ENCODE measurements around the gene YRDC.

The YRDC gene

GRCh38 chr1:37761416-37762095, 46.5 kb downstream of the YRDC start:
- DNase-seq (ENCODE audit: low read depth) = no peak
- no peak overlapping the region for H3K4me3 ChIP-seq (replicated peaks; ENCODE audit: low read depth, low read length)
- TF ChIP-seq CTCF (IDR thresholded peaks at IDR 0.05; ENCODE audit: low read length, missing control alignments) = no peak

- no peak for DNase-seq (ENCODE audit: low read depth)
- TF ChIP-seq CTCF (IDR thresholded peaks at IDR 0.05; ENCODE audit: low read length, missing control alignments) = no peak
- no peak overlapping the region for H3K4me3 ChIP-seq (replicated peaks; ENCODE audit: low read depth, low read length)
Measured at GRCh38 chr1:37759451-37759850, 48.6 kb downstream of the YRDC start.

- DNase-seq (ENCODE audit: low read depth) = no peak
- H3K4me3 ChIP-seq (replicated peaks; ENCODE audit: low read depth, low read length) = no peak overlapping the region
- TF ChIP-seq CTCF (IDR thresholded peaks at IDR 0.05; ENCODE audit: low read length, missing control alignments) = no peak
Measured at GRCh38 chr1:37755951-37756560, 52.0 kb downstream of the YRDC start.

DNA sequence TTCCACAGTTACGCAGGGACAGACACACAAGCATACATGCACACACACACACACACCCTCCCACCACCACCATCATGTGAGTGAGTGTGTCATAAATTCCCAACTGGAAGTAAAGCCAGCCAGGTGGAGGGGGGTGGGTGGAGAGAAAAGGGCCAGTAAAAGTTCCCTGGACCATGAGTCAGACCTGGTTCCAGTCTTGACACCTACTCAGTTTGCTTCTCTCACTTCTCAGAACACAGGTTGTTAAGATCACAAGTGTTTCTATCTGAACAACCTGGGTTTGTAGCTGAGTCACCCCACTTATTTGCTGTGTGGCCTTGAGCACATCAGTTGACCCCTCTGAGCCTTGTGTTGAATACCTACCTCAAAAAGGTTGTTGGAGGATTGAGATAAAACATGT, 52.7 kb downstream of the YRDC start:
- H3K4me3 ChIP-seq (replicated peaks; ENCODE audit: low read depth, low read length) = no peak overlapping the region
- DNase-seq (ENCODE audit: low read depth) = no peak
- no peak for TF ChIP-seq CTCF (IDR thresholded peaks at IDR 0.05; ENCODE audit: low read length, missing control alignments)

DNA sequence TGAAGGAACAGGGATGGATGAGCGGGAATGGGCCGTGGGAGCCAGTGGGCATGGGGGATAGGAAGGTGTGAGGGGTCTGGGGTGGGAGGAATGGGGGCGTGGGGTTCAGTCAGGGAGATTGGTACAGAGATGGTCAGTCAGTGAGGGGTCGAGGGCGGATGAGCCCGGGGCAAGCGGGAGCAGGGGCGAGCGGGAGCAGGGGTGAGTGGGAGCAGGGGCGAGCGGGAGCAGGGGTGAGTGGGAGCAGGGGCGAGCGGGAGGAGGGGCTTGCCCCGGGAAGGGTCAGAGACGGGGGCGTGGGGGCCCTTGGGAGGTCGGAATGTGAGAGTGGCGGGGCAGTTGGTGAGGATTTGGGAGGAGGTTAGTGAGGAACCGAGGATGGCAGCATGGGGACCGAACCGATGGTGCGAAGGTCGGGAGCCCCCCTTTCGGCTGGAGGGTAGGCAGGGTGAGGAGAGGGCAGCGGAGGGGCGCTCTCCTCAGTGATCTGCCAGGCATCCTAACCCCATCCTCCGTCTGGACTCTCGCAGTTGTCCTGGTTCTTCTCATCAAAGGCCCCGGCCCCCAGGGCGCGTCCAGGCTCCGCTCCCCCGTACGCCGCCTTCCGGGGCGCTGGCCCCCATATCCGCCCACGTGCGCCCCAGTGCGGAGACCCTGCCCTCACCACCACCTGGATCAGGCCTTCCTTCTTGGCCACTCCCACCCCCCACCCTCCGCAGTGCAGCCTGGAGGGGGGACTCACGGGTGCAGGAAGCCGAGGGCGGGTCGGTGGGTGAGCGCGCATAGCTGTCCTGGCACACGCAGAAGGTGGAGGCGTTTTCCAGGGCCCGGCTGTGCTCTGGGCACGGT, 54.3 kb downstream of the YRDC start:
- DNase-seq (ENCODE audit: low read depth) = no peak
- no peak for TF ChIP-seq CTCF (IDR thresholded peaks at IDR 0.05; ENCODE audit: low read length, missing control alignments)
- H3K4me3 ChIP-seq (replicated peaks; ENCODE audit: low read depth, low read length) = no peak overlapping the region
